OCI-LY7 (cell line): ENCODE measurements around the gene C1QTNF2. TPM values are rescaled to one million over a fixed set of nuclear protein-coding genes. Genes with fewer than 3 reads are reported as not detected.

ENCODE experiments used
- BruUV-seq: library from RNA; stranded (reverse); fragments of 400-500 nt; replicated peaks from 2 replicates; lab custom pipeline; 2021; lab: Mats Ljungman, UMichigan
- CTCF ChIA-PET: fragments of 300-600 bp; sonication (Branson Sonifier 250); formaldehyde crosslinking; loops from one replicate; lab custom pipeline; 2022; ENCODE audit warnings: antibody characterized with exemption; ENCODE audit not compliant: unreplicated experiment; lab: Charles Lee
- POLR2A ChIA-PET: fragments of 300-600 bp; sonication (Branson Sonifier 250); formaldehyde crosslinking; loops from one replicate; lab custom pipeline; 2022; ENCODE audit warnings: antibody characterized with exemption; lab: Charles Lee
- DNase-seq: peaks from one replicate; pipeline ENCODE4 v3.0.0-alpha.2; 2015; ENCODE audit warnings: low spot score
- H2AFZ ChIP-seq: fragments of 200-600 bp; sonication (generic), shearing (Covaris generic); 2 replicates; pipeline ENCODE4 v1.6.1; 2014; ENCODE audit warnings: mild to moderate bottlenecking, antibody characterized with exemption, low read length, moderate library complexity
- H3K27ac ChIP-seq: fragments of 200-600 bp; sonication (generic); 2 replicates; pipeline ENCODE4 v1.5.1; 2014; ENCODE audit warnings: mixed run types, low read depth, mild to moderate bottlenecking, moderate library complexity, low read length, inconsistent platforms; ENCODE audit not compliant: poor library complexity, severe bottlenecking
- H3K36me3 ChIP-seq: fragments of 200-600 bp; sonication (generic); 2 replicates; pipeline ENCODE4 v1.6.1; 2014; ENCODE audit warnings: mild to moderate bottlenecking, antibody characterized with exemption, low read length, moderate library complexity, mixed read lengths; ENCODE audit not compliant: insufficient read depth
- H3K4me1 ChIP-seq: fragments of 200-600 bp; sonication (generic); 2 replicates; pipeline ENCODE4 v1.5.1; 2014; ENCODE audit warnings: mild to moderate bottlenecking, low read length; ENCODE audit not compliant: insufficient read depth, poor library complexity, severe bottlenecking
- H3K4me2 ChIP-seq: fragments of 200-600 bp; sonication (generic); 2 replicates; pipeline ENCODE4 v1.6.1; 2014; ENCODE audit warnings: mild to moderate bottlenecking, low read length
- H3K4me3 ChIP-seq: fragments of 200-600 bp; sonication (generic); 2 replicates; pipeline ENCODE4 v1.5.1; 2014; ENCODE audit warnings: mild to moderate bottlenecking, low read depth, low read length; ENCODE audit not compliant: poor library complexity, severe bottlenecking
- H3K79me2 ChIP-seq: fragments of 200-600 bp; sonication (generic); 2 replicates; pipeline ENCODE4 v1.6.1; 2016; ENCODE audit warnings: low read depth, mild to moderate bottlenecking, low read length, moderate library complexity, mixed read lengths; ENCODE audit not compliant: insufficient read depth
- H3K9me2 ChIP-seq: fragments of 200-600 bp; sonication (generic); 2 replicates; pipeline ENCODE4 v1.6.1; 2016; ENCODE audit warnings: mild to moderate bottlenecking, low read length, mixed read lengths; ENCODE audit not compliant: insufficient read depth
- H3K9me3 ChIP-seq: fragments of 200-600 bp; sonication (generic); 2 replicates; pipeline ENCODE4 v1.6.1; 2014; ENCODE audit warnings: mild to moderate bottlenecking, mixed run types, low read length, mixed read lengths
- H4K20me1 ChIP-seq: fragments of 200-600 bp; sonication (generic); 2 replicates; pipeline ENCODE4 v1.6.1; 2014; ENCODE audit warnings: mild to moderate bottlenecking, antibody characterized with exemption, low read length, moderate library complexity, mixed read lengths; ENCODE audit not compliant: insufficient read depth
- CTCF ChIP-seq: fragments of 200-600 bp; sonication (generic); conservative IDR thresholded peaks from 2 replicates; pipeline ENCODE4 v1.5.1; 2014; ENCODE audit warnings: mild to moderate bottlenecking, antibody characterized with exemption, low read length, moderate library complexity, mixed read lengths
- EZH2phosphoT487 ChIP-seq: fragments of 200-600 bp; sonication (generic); IDR thresholded peaks from 2 replicates; pipeline ENCODE4 v1.6.1; 2018; ENCODE audit warnings: low read depth, borderline replicate concordance, mild to moderate bottlenecking, mixed run types, antibody characterized with exemption, low read length, moderate library complexity, mixed read lengths
- intact Hi-C: fragments of 100-400 bp; cut with micrococcal nuclease; formaldehyde crosslinking; loops from one replicate; pipeline ENCODE4 v1.10.0; 2022; ENCODE audit not compliant: unreplicated experiment
- small RNA-seq: library from RNA; depleted of rRNA; stranded (forward); fragments of <200 nt; gene quantifications from one replicate; pipeline ENCODE3, GENCODE V24; 2014
- total RNA-seq, 2 experiments: library from RNA; depleted of rRNA in 1 of 2; stranded (reverse); fragments of >200 nt in 1 of 2; shearing (Covaris generic) in 1 of 2; gene quantifications; 2 replicates each; pipeline ENCODE4 v1.2.3, GENCODE V29; 2014 to 2022

The C1QTNF2 gene
- total RNA-seq, 2 experiments from 2014 or later, result not detected

GRCh38 chr5:160297776-160298175 lies 72.7 kb downstream of the C1QTNF2 start:
- Histone ChIP-seq H4K20me1 (no peaks in the 10 kb centered on the region), H3K9me2 (no peaks in the 10 kb centered on the region), H3K4me3 (no peak overlapping the region), H2AFZ (no peak overlapping the region), H3K9me3 (no peaks in the 10 kb centered on the region), H3K79me2 (no peaks in the 10 kb centered on the region), H3K36me3 (no peaks in the 10 kb centered on the region), H3K4me2 (no peak overlapping the region), H3K4me1 (no peaks in the 10 kb centered on the region), H3K27ac (no peak overlapping the region)
- no peak for DNase-seq
- no TSS peak for BruUV-seq
- intact Hi-C loops, result no loop called here
- POLR2A ChIA-PET, result no interaction called here
- TF ChIP-seq EZH2phosphoT487 (no peak), CTCF (no peak)
- CTCF ChIA-PET, result no interaction called here

Small RNAs within 50 kb of the gene (small RNA-seq; reads per million reads assigned to genes)
- not detected for gene AC112191.3

Other genes with a start within 250 kb of the C1QTNF2 start
- 0.69 and 1.9 TPM in 2 replicates for gene FABP6, start 141.1 kb downstream of the C1QTNF2 start, total RNA-seq (2014; rRNA removed; shearing (Covaris generic))
- gene FABP6, start 141.1 kb downstream of the C1QTNF2 start, total RNA-seq (2022), result not detected in 2 replicates
- gene CCNJL, start 58.1 kb downstream of the C1QTNF2 start, total RNA-seq (2014; rRNA removed; shearing (Covaris generic)), result not detected in 2 replicates
- gene CCNJL, start 58.1 kb downstream of the C1QTNF2 start, total RNA-seq (2022), result not detected in 2 replicates
- 2.4 and 2.7 TPM in 2 replicates for gene FAM200C, start 29.4 kb upstream of the C1QTNF2 start, total RNA-seq (2014; rRNA removed; shearing (Covaris generic))
- gene FAM200C, start 29.4 kb upstream of the C1QTNF2 start, total RNA-seq (2022), result 3.7 and 5.1 TPM in 2 replicates
- gene SLU7, start 48.5 kb upstream of the C1QTNF2 start, total RNA-seq (2014; rRNA removed; shearing (Covaris generic)), result 32.2 and 59.7 TPM in 2 replicates
- 46.2 and 55.4 TPM in 2 replicates for gene SLU7, start 48.5 kb upstream of the C1QTNF2 start, total RNA-seq (2022)
- 420 and 480 TPM in 2 replicates for gene PTTG1, start 51.2 kb upstream of the C1QTNF2 start, total RNA-seq (2014; rRNA removed; shearing (Covaris generic))
- 340 and 428 TPM in 2 replicates for gene PTTG1, start 51.2 kb upstream of the C1QTNF2 start, total RNA-seq (2022)